ENCODE results near the gene HGFAC. TPM values are rescaled to one million over a fixed set of nuclear protein-coding genes. Genes with fewer than 3 reads are reported as not detected.

The HGFAC gene
- total RNA-seq, 4 donors from 2014 or later = not detected

DNA sequence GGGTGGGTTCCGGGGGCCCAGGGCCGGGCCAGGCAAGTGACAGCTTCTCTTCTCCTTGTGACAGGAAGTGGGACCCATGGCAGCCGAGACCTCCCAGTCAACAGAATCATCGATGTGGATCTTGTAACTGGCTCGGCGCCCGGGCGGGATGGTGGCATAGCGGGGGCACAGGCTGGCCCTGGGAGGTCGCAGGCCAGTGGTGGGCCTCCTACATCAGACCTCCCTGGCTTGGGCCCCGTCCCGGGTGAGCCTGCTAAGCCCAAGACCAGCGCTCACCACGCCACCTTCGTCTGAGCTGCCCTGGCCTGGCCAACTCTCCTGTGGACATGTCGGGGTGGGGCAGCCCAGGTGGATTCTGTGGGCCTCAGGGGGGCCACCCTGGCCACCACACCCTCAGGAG lies 2.4 kb upstream of the HGFAC start:
- H3K9me3 ChIP-seq = no peaks in the 10 kb centered on the region
- H3K27me3 ChIP-seq = peaks cover 2% of the 10 kb centered on the region
- H3K4me3 ChIP-seq = no peak overlapping the region
- no peaks in the 10 kb centered on the region for H3K36me3 ChIP-seq
- TF ChIP-seq, protein P1, sequence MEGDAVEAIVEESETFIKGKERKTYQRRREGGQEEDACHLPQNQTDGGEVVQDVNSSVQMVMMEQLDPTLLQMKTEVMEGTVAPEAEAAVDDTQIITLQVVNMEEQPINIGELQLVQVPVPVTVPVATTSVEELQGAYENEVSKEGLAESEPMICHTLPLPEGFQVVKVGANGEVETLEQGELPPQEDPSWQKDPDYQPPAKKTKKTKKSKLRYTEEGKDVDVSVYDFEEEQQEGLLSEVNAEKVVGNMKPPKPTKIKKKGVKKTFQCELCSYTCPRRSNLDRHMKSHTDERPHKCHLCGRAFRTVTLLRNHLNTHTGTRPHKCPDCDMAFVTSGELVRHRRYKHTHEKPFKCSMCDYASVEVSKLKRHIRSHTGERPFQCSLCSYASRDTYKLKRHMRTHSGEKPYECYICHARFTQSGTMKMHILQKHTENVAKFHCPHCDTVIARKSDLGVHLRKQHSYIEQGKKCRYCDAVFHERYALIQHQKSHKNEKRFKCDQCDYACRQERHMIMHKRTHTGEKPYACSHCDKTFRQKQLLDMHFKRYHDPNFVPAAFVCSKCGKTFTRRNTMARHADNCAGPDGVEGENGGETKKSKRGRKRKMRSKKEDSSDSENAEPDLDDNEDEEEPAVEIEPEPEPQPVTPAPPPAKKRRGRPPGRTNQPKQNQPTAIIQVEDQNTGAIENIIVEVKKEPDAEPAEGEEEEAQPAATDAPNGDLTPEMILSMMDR (IDR thresholded peaks at IDR 0.05) = no peak
- TF ChIP-seq EP300 (IDR thresholded peaks at IDR 0.05) = no peak
- no peak for TF ChIP-seq POLR2A (IDR thresholded peaks at IDR 0.05)
- TF ChIP-seq POLR2AphosphoS5 (IDR thresholded peaks at IDR 0.05) = no peak
- peaks cover 50% of the 10 kb centered on the region for H3K4me1 ChIP-seq
- DNase-seq (ENCODE audit: low spot score in 2 of 2) = no peak
- WGBS = 93% methylated on average over 3 of the region's 16 CpGs
- no peak overlapping the region for H3K27ac ChIP-seq

DNA sequence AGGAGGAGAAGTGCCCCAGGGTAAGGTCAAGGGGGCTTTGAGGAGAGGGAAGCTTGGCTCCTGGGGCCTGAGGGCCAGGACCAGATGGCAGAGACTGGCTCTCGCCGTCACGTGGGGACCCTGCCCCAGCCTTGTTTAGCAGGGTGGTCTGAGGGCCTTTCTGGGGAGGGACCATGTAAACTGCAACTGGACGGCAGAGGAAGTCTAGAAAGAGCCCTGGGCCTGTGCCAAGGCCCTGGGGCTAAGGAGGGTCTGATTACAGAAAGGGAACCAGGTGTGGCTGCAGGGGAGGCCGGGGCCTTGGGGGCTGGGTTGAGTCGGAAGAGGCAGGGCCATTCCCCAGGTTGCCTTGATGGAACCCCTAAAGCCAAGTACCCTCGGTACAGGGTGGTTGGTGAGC lies 1.8 kb upstream of the HGFAC start:
- no peaks in the 10 kb centered on the region for H3K9me3 ChIP-seq
- TF ChIP-seq POLR2A (IDR thresholded peaks at IDR 0.05) = no peak
- TF ChIP-seq POLR2AphosphoS5 (IDR thresholded peaks at IDR 0.05) = no peak
- TF ChIP-seq, protein P1 (IDR thresholded peaks at IDR 0.05) = no peak
- TF ChIP-seq EP300 (IDR thresholded peaks at IDR 0.05) = no peak
- no peak overlapping the region for H3K27ac ChIP-seq
- H3K36me3 ChIP-seq = no peaks in the 10 kb centered on the region
- WGBS = 71% methylated on average over 6 of the region's 7 CpGs
- H3K4me1 ChIP-seq = peaks cover 50% of the 10 kb centered on the region
- peaks cover 7% of the 10 kb centered on the region for H3K27me3 ChIP-seq
- no peak for DNase-seq (ENCODE audit: low spot score in 2 of 2)
- H3K4me3 ChIP-seq = no peak overlapping the region

DNA sequence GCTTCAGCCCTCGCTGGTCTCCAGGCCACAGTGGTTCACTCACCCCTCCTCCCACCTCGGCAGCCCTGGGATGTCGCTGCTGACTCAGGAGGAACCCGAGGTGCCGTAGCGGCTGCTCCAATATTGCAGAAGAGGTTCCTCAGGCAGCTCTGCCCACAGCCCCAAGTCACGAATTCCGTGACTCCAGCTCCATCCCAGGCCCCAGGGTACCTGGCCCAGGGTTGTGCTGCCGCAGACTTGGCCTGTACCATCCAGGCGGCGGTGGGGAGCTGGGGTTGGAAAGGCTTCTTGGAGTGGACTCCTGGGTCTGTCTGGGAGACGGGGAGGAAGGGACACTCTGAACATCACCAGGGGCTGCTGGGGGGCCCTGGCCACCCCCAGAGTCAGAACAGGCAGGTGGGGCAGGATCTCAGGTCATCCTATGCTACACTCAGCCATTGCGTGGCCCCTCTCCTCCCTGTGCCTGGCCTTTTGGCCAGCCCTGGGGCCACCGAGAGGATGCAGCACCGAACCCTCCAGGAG lies 728 bp upstream of the HGFAC start:
- no peak overlapping the region for H3K27ac ChIP-seq
- peaks cover 7% of the 10 kb centered on the region for H3K27me3 ChIP-seq
- 93% methylated on average over 3 of the region's 15 CpGs for WGBS
- DNase-seq (ENCODE audit: low spot score in 2 of 2) = no peak
- H3K9me3 ChIP-seq = no peaks in the 10 kb centered on the region
- no peak for TF ChIP-seq POLR2AphosphoS5 (IDR thresholded peaks at IDR 0.05)
- no peak for TF ChIP-seq POLR2A (IDR thresholded peaks at IDR 0.05)
- TF ChIP-seq, protein P1 (IDR thresholded peaks at IDR 0.05) = no peak
- TF ChIP-seq EP300 (IDR thresholded peaks at IDR 0.05) = no peak
- no peak overlapping the region for H3K4me3 ChIP-seq
- H3K4me1 ChIP-seq = peaks cover 48% of the 10 kb centered on the region
- no peaks in the 10 kb centered on the region for H3K36me3 ChIP-seq

DNA sequence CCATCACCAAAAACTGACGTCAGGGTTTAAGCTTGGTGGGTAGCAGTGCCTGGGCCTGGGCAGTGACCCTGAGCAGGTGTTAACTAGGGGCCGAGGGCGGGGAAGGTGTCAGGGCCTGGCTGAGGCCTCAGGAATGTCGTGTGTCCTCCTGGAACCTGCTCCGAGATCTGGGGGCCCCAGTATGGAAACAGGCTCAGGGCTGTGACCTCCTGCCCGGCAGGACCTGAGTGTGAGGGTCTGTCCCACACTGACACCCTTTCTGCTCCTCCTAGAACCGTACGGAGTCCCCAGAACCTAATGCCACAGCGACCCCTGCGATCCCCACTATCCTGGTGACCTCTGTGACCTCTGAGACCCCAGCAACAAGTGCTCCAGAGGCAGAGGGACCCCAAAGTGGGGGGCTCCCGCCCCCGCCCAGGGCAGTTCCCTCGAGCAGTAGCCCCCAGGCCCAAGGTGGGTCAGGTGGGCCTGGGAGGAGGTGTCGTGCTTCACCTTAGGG lies 741 bp downstream of the HGFAC start:
- WGBS = 88% methylated on average over 6 of the region's 14 CpGs
- H3K36me3 ChIP-seq = no peaks in the 10 kb centered on the region

DNA sequence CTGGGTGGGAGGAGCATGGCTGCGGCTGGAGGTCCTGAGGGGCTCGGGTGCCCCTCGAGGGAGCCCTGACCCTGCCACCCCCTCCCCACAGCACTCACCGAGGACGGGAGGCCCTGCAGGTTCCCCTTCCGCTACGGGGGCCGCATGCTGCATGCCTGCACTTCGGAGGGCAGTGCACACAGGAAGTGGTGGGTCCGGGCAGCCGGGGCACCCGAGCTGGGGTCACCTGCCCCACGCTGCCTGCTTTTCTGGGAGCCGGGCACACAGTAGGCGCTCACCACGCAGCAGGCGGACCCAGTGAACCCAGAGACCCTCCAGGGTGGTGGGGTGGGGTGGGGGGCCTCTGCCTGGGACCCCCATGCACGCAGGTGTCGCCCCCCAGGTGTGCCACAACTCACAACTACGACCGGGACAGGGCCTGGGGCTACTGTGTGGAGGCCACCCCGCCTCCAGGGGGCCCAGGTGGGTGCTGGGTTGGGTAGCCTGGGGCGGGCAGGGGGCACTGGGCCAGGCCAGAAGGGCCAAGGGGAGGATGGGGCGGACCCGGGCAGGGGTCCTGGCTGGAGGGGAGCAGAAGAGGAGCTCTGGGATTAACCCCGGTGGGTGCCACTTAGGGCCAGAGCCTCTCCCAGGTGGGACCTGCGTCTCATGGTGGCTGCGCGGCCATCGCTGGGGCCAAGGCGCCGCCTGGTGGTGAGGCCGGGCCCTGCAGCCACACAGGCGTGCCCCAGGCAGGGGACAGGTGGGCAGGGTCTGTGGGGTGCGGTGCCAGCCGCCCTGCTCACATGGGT lies 1.4 kb downstream of the HGFAC start:
- Histone ChIP-seq H3K27me3 (peaks cover 7% of the 10 kb centered on the region), H3K9me3 (no peaks in the 10 kb centered on the region), H3K27ac (no peak overlapping the region), H3K4me1 (peaks cover 27% of the 10 kb centered on the region), H3K4me3 (no peak overlapping the region), H3K36me3 (no peaks in the 10 kb centered on the region)
- WGBS = 26% methylated on average over 15 of the region's 36 CpGs
- no peak for DNase-seq (ENCODE audit: low spot score in 2 of 2)
- TF ChIP-seq, protein P1 (IDR thresholded peaks at IDR 0.05) = peak; percentile 94 to 98
- TF ChIP-seq POLR2A (IDR thresholded peaks at IDR 0.05) (no peak), EP300 (IDR thresholded peaks at IDR 0.05) (no peak)

More for the DNA sequence above, 741 bp downstream of the HGFAC start:
- peaks cover 34% of the 10 kb centered on the region for H3K4me1 ChIP-seq
- no peak for DNase-seq (ENCODE audit: low spot score in 2 of 2)
- TF ChIP-seq EP300 (IDR thresholded peaks at IDR 0.05) = no peak
- TF ChIP-seq POLR2AphosphoS5 (IDR thresholded peaks at IDR 0.05) = no peak
- TF ChIP-seq, protein P1 (IDR thresholded peaks at IDR 0.05) = no peak
- TF ChIP-seq POLR2A (IDR thresholded peaks at IDR 0.05) = no peak
- H3K27ac ChIP-seq = no peak overlapping the region
- H3K4me3 ChIP-seq = no peak overlapping the region
- H3K9me3 ChIP-seq = no peaks in the 10 kb centered on the region
- peaks cover 7% of the 10 kb centered on the region for H3K27me3 ChIP-seq

Measured in suprapubic skin (tissue), 4 donors.